Trophoblast cell (in vitro differentiated cells and primary cell): Measurements from ENCODE around the gene KNOP1.

Experiments used
- DNase-seq, 2 donors: peaks; one replicate each; pipeline ENCODE4 v3.0.0-alpha.2; 2016
- H2AFZ ChIP-seq: 2 replicates; pipeline ENCODE4 v1.6.1; 2013; ENCODE audit warnings: low read length, moderate library complexity, mild to moderate bottlenecking; ENCODE audit not compliant: insufficient read depth, poor library complexity
- H2AK5ac ChIP-seq: 2 replicates; pipeline ENCODE4 v1.6.1; 2013; ENCODE audit warnings: mild to moderate bottlenecking, low read length
- H2BK120ac ChIP-seq: 2 replicates; pipeline ENCODE4 v1.6.1; 2013; ENCODE audit warnings: low read length, mild to moderate bottlenecking, moderate library complexity; ENCODE audit not compliant: insufficient read depth, poor library complexity
- H2BK12ac ChIP-seq: 2 replicates; pipeline ENCODE4 v1.6.1; 2013; ENCODE audit warnings: mild to moderate bottlenecking, low read length, moderate library complexity
- H2BK5ac ChIP-seq: 2 replicates; pipeline ENCODE4 v1.6.1; 2013; ENCODE audit warnings: low read length, low read depth, moderate library complexity, mild to moderate bottlenecking; ENCODE audit not compliant: poor library complexity
- H3K14ac ChIP-seq: 2 replicates; pipeline ENCODE4 v1.6.1; 2013; ENCODE audit warnings: mild to moderate bottlenecking, low read length
- H3K18ac ChIP-seq: 2 replicates; pipeline ENCODE4 v1.6.1; 2013; ENCODE audit warnings: mild to moderate bottlenecking, low read length
- H3K23ac ChIP-seq: 2 replicates; pipeline ENCODE4 v1.6.1; 2013; ENCODE audit warnings: low read length
- H3K27ac ChIP-seq: 2 replicates; pipeline ENCODE4 v1.5.1; 2013; ENCODE audit warnings: low read depth, mild to moderate bottlenecking, inconsistent platforms, low read length, moderate library complexity
- H3K27me3 ChIP-seq: 2 replicates; pipeline ENCODE4 v1.6.1; 2013; ENCODE audit warnings: inconsistent platforms, mild to moderate bottlenecking, low read length, moderate library complexity; ENCODE audit not compliant: insufficient read depth
- H3K36me3 ChIP-seq, 2 experiments: 1 replicate in 1 of 2; 2 replicates in 1 of 2; pipeline ENCODE4 v1.6.1; 2013; ENCODE audit warnings: low read length in 2 of 2, mild to moderate bottlenecking in 2 of 2, moderate library complexity in 1 of 2; ENCODE audit not compliant: insufficient read depth in 2 of 2, control insufficient read depth in 1 of 2
- H3K4ac ChIP-seq: 2 replicates; pipeline ENCODE4 v1.6.1; 2013; ENCODE audit warnings: low read depth, mild to moderate bottlenecking, low read length, moderate library complexity
- H3K4me1 ChIP-seq, 2 experiments: 1 replicate in 1 of 2; 2 replicates in 1 of 2; pipeline ENCODE4 v1.6.1; 2013; ENCODE audit warnings: low read length in 2 of 2, mild to moderate bottlenecking in 2 of 2, moderate library complexity in 1 of 2; ENCODE audit not compliant: insufficient read depth in 2 of 2, control insufficient read depth in 1 of 2
- H3K4me2 ChIP-seq: 2 replicates; pipeline ENCODE4 v1.6.1; 2013; ENCODE audit warnings: inconsistent platforms, mild to moderate bottlenecking, low read length, moderate library complexity
- H3K4me3 ChIP-seq: 2 replicates; pipeline ENCODE4 v1.5.1; 2013; ENCODE audit warnings: mild to moderate bottlenecking, low read depth, low read length, inconsistent platforms
- H3K79me1 ChIP-seq: one replicate; pipeline ENCODE4 v1.6.1; 2013; ENCODE audit warnings: low read length
- H3K79me2 ChIP-seq: 2 replicates; pipeline ENCODE4 v1.6.1; 2013; ENCODE audit warnings: low read length, mild to moderate bottlenecking; ENCODE audit not compliant: control insufficient read depth, insufficient read depth, poor library complexity
- H3K9ac ChIP-seq: 2 replicates; pipeline ENCODE4 v1.6.1; 2013; ENCODE audit warnings: mild to moderate bottlenecking, low read length
- H3K9me3 ChIP-seq: 2 replicates; pipeline ENCODE4 v1.6.1; 2013; ENCODE audit warnings: low read depth, mild to moderate bottlenecking, control low read depth, inconsistent platforms, low read length; ENCODE audit not compliant: insufficient read depth
- H4K12ac ChIP-seq: 2 replicates; pipeline ENCODE4 v1.6.1; 2013; ENCODE audit warnings: low read depth, mild to moderate bottlenecking, low read length, moderate library complexity
- H4K8ac ChIP-seq: 2 replicates; pipeline ENCODE4 v1.6.1; 2013; ENCODE audit warnings: low read depth, mild to moderate bottlenecking, low read length, moderate library complexity
- H4K91ac ChIP-seq: one replicate; pipeline ENCODE4 v1.6.1; 2013; ENCODE audit warnings: low read depth, mild to moderate bottlenecking, low read length, moderate library complexity
- WGBS: extraction: QIAGEN DNeasy Blood & Tissue Kit; methylation state at CpG from one replicate; pipeline ENCODE4 v1.1.7; 2013; ENCODE audit warnings: missing lambda C conversion rate; ENCODE audit not compliant: insufficient read length, insufficient coverage; ENCODE audit errors: extremely low coverage; 5-methylcytosine and 5-hydroxymethylcytosine counted together

The KNOP1 gene

GRCh38 chr16:19749571-19750080, 31.6 kb upstream of the KNOP1 start:
- Histone ChIP-seq H3K18ac (no peak overlapping the region), H3K14ac (no peak overlapping the region), H4K91ac (no peak overlapping the region), H2BK120ac (no peak overlapping the region), H3K4ac (no peak overlapping the region), H3K27me3 (no peaks in the 10 kb centered on the region), H3K23ac (no peak overlapping the region), H2AFZ (no peak overlapping the region), H4K8ac (no peak overlapping the region), H3K4me2 (no peak overlapping the region), H3K4me3 (no peak overlapping the region), H3K79me1 (no peaks in the 10 kb centered on the region), H3K79me2 (no peaks in the 10 kb centered on the region), H3K4me1 (peaks cover 3% of the 10 kb centered on the region in 2 experiments), H3K27ac (no peak overlapping the region), H3K36me3 (no peaks in the 10 kb centered on the region), H2AK5ac (no peak overlapping the region), H3K9me3 (no peaks in the 10 kb centered on the region), H2BK12ac (no peak overlapping the region), H3K9ac (no peak overlapping the region), H2BK5ac (no peak overlapping the region), H4K12ac (no peak overlapping the region)
- no CpG with 5 or more reads among the region's 4 CpGs for WGBS
- DNase-seq = no peak

- Histone ChIP-seq H3K4me1 (peaks cover 3% of the 10 kb centered on the region in 2 experiments), H4K8ac (no peak overlapping the region), H3K4ac (no peak overlapping the region), H3K18ac (no peak overlapping the region), H3K9me3 (no peaks in the 10 kb centered on the region), H3K23ac (no peak overlapping the region), H3K4me3 (no peak overlapping the region), H3K79me1 (no peaks in the 10 kb centered on the region), H3K36me3 (no peaks in the 10 kb centered on the region), H2AFZ (no peak overlapping the region), H3K14ac (no peak overlapping the region), H3K4me2 (no peak overlapping the region), H4K12ac (no peak overlapping the region), H3K9ac (no peak overlapping the region), H2BK5ac (no peak overlapping the region), H4K91ac (no peak overlapping the region), H3K27ac (no peak overlapping the region), H2BK12ac (no peak overlapping the region), H2BK120ac (no peak overlapping the region), H2AK5ac (no peak overlapping the region), H3K27me3 (no peaks in the 10 kb centered on the region), H3K79me2 (no peaks in the 10 kb centered on the region)
- peak in 1 of 2 donors; percentile 68 for DNase-seq
- WGBS = no CpG with 5 or more reads among the region's 2 CpGs
These were observed 30.6 kb upstream of the KNOP1 start for GRCh38 chr16:19748389-19749168.

GRCh38 chr16:19746561-19746960, 28.5 kb upstream of the KNOP1 start:
- no peak for DNase-seq
- Histone ChIP-seq H3K36me3 (no peaks in the 10 kb centered on the region), H3K23ac (no peak overlapping the region), H3K79me1 (no peaks in the 10 kb centered on the region), H2AK5ac (no peak overlapping the region), H4K8ac (no peak overlapping the region), H3K79me2 (no peaks in the 10 kb centered on the region), H2BK12ac (no peak overlapping the region), H4K12ac (no peak overlapping the region), H3K9me3 (no peaks in the 10 kb centered on the region), H3K9ac (no peak overlapping the region), H3K4me3 (no peak overlapping the region), H3K18ac (no peak overlapping the region), H2BK120ac (no peak overlapping the region), H3K27me3 (no peaks in the 10 kb centered on the region), H3K27ac (no peak overlapping the region), H2AFZ (no peak overlapping the region), H3K14ac (no peak overlapping the region), H3K4me2 (no peak overlapping the region), H4K91ac (no peak overlapping the region), H2BK5ac (no peak overlapping the region), H3K4me1 (peaks cover 3 to 4% of the 10 kb centered on the region in 2 experiments), H3K4ac (no peak overlapping the region)
- WGBS = no CpG with 5 or more reads among the region's 4 CpGs

GRCh38 chr16:19745286-19746010, 27.4 kb upstream of the KNOP1 start:
- Histone ChIP-seq H3K14ac (no peak overlapping the region), H3K36me3 (no peaks in the 10 kb centered on the region)
- WGBS = no CpG with 5 or more reads among the region's 9 CpGs

More at GRCh38 chr16:19745286-19746010, 27.4 kb upstream of the KNOP1 start:
- Histone ChIP-seq H4K8ac (no peak overlapping the region), H3K4me2 (no peak overlapping the region), H3K9me3 (no peaks in the 10 kb centered on the region), H3K4me1 (peaks cover 3 to 4% of the 10 kb centered on the region in 2 experiments), H4K91ac (no peak overlapping the region), H3K4me3 (no peak overlapping the region), H3K4ac (no peak overlapping the region), H3K18ac (no peak overlapping the region), H3K27me3 (no peaks in the 10 kb centered on the region), H2AK5ac (no peak overlapping the region), H2BK120ac (no peak overlapping the region), H2BK12ac (no peak overlapping the region), H2BK5ac (no peak overlapping the region), H3K27ac (no peak overlapping the region), H2AFZ (no peak overlapping the region), H3K9ac (no peak overlapping the region), H4K12ac (no peak overlapping the region), H3K79me1 (no peaks in the 10 kb centered on the region), H3K23ac (no peak overlapping the region), H3K79me2 (no peaks in the 10 kb centered on the region)
- no peak for DNase-seq
